Kidney (tissue), 14 donors: ENCODE results near the gene CHID1. TPM values are rescaled to one million over a fixed set of nuclear protein-coding genes. Genes with fewer than 3 reads are reported as not detected.

Experiments
- DNase-seq, 5 donors: peaks; one replicate each; pipeline ENCODE4 v3.0.0-alpha.2; 2013 to 2020
- FAIRE-seq: peaks from 2 replicates; lab custom pipeline; 2012; peaks lifted over from hg19 to GRCh38; lab: Jason Lieb, UNC
- H3K27ac ChIP-seq, 2 donors: one replicate each; pipeline ENCODE4 v1.7.0; 2013; ENCODE audit warnings: low read depth in 2 of 2, low read length in 2 of 2, inconsistent platforms in 1 of 2
- H3K27me3 ChIP-seq: one replicate; pipeline ENCODE4 v1.7.1; 2013; ENCODE audit warnings: low read length, inconsistent platforms; ENCODE audit not compliant: control insufficient read depth, insufficient read depth
- H3K36me3 ChIP-seq, 3 donors: one replicate each; pipeline versions ENCODE4 v1.7.0 to v1.7.1; 2013; ENCODE audit warnings: low read length in 3 of 3, control low read depth in 1 of 3, inconsistent platforms in 1 of 3; ENCODE audit not compliant: insufficient read depth in 3 of 3, control insufficient read depth in 2 of 3
- H3K4me1 ChIP-seq, 3 donors: one replicate each; pipeline versions ENCODE4 v1.7.0 to v1.7.1; 2013; ENCODE audit warnings: low read length in 3 of 3, inconsistent platforms in 1 of 3, low read depth in 1 of 3; ENCODE audit not compliant: control insufficient read depth in 2 of 3, insufficient read depth in 2 of 3
- H3K4me3 ChIP-seq, 3 donors: one replicate each; pipeline versions ENCODE4 v1.7.0 to v1.8.1; 2013; ENCODE audit warnings: low read length in 3 of 3, control low read depth in 1 of 3, inconsistent platforms in 1 of 3
- H3K9ac ChIP-seq, 3 donors: one replicate each; pipeline versions ENCODE4 v1.7.0 to v1.7.1; 2013; ENCODE audit warnings: low read length in 3 of 3, control low read depth in 1 of 3, inconsistent platforms in 1 of 3
- H3K9me3 ChIP-seq, 3 donors: one replicate each; pipeline versions ENCODE4 v1.7.0 to v1.7.1; 2013; ENCODE audit warnings: low read length in 3 of 3, control low read depth in 1 of 3, inconsistent platforms in 1 of 3; ENCODE audit not compliant: control insufficient read depth in 2 of 3, insufficient read depth in 1 of 3
- CTCF ChIP-seq: IDR thresholded peaks from 3 replicates; pipeline ENCODE4 v1.5.1; 2012; ENCODE audit warnings: mild to moderate bottlenecking, moderate library complexity, borderline replicate concordance; ENCODE audit not compliant: insufficient read depth; ENCODE audit errors: extremely low read depth
- intact Hi-C: fragments of 100-400 bp; cut with DNase I; formaldehyde crosslinking; loops from one replicate; pipeline ENCODE4 v1.11.1; 2022
- polyA plus RNA-seq: library from polyadenylated mRNA; stranded (reverse); fragments of 350-450 nt; fragmentation: Illumina TruSeq; extraction: RNeasy Lipid Tissue Mini Kit (QIAGEN cat#74804); gene quantifications from one replicate; pipeline ENCODE4 v1.2.3, GENCODE V29; 2014; ENCODE audit warnings: low read depth, low replicate concordance; ENCODE audit not compliant: insufficient read depth
- total RNA-seq: library from RNA; stranded (reverse); fragmentation: NEBNext Ultra II Directional; extraction: Animal tissue kit (Norgen Biotek cat#: 25700); gene quantifications from one replicate; pipeline ENCODE4 v1.2.1, GENCODE V29; 2021
- donor health status: control.
- donor health status: control.
- donor health status: control.
- donor health status: control.
- donor health status: control.
- donor health status: DM: yes; HTN: yes; CAD: no.
- donor health status: Normal renal cell carcinoma (clear cell type).

The CHID1 gene
- total and polyA plus RNA-seq, 2 donors from 2014 or later = 82.2 to 128 TPM

- Histone ChIP-seq H3K9ac (no peak overlapping the region), H3K27me3 (no peaks in the 10 kb centered on the region), H3K36me3 (no peaks in the 10 kb centered on the region), H3K9me3 (no peaks in the 10 kb centered on the region), H3K4me1 (peaks cover 0 to 6% (median 0%) of the 10 kb centered on the region in 3 donors), H3K27ac (no peak overlapping the region), H3K4me3 (no peak overlapping the region)
- TF ChIP-seq CTCF = no peak
- intact Hi-C loops = no loop called here
- DNase-seq (no peak), FAIRE-seq (no peak)
Measured at GRCh38 chr11:914747-915501, 4.3 kb upstream of the CHID1 start.

GRCh38 chr11:914204-914603 is 3.6 kb upstream of the CHID1 start:
- no peak overlapping the region for H3K9ac ChIP-seq
- H3K27me3 ChIP-seq = no peaks in the 10 kb centered on the region
- no peak for DNase-seq
- peaks cover 0 to 8% (median 0%) of the 10 kb centered on the region in 3 donors for H3K4me1 ChIP-seq
- intact Hi-C loops = no loop called here
- FAIRE-seq = no peak
- no peak for TF ChIP-seq CTCF
- H3K4me3 ChIP-seq = no peak overlapping the region
- no peaks in the 10 kb centered on the region for H3K36me3 ChIP-seq
- no peaks in the 10 kb centered on the region for H3K9me3 ChIP-seq
- no peak overlapping the region for H3K27ac ChIP-seq

GRCh38 chr11:913043-913442 is 2.4 kb upstream of the CHID1 start:
- Histone ChIP-seq H3K9ac (no peak overlapping the region), H3K4me1 (peaks cover 0 to 8% (median 0%) of the 10 kb centered on the region in 3 donors), H3K36me3 (no peaks in the 10 kb centered on the region), H3K27ac (no peak overlapping the region), H3K9me3 (no peaks in the 10 kb centered on the region), H3K4me3 (no peak overlapping the region), H3K27me3 (no peaks in the 10 kb centered on the region)
- DNase-seq = no peak
- no peak for FAIRE-seq
- no peak for TF ChIP-seq CTCF
- intact Hi-C loops = no loop called here

DNA sequence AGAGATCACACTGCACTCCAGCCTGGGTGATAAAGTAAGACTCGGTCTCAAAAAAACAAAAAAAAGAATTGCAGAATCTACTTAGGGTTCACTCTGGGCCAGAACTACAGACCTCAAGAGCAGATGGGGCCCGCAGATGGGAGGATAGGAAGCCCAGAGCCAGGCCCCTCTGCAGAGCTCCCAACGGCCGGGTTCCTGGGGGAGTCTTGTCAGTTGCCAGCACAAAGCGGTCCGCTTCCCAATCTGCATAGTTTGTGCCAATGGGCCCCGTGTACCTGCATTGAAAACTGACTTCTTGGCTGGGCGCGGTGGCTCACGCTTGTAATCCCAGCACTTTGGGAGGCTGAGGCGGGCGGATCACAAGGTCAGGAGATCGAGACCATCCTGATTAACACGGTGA is 1.7 kb upstream of the CHID1 start:
- Histone ChIP-seq H3K4me1 (peaks cover 0 to 8% (median 0%) of the 10 kb centered on the region in 3 donors), H3K27me3 (no peaks in the 10 kb centered on the region), H3K4me3 (no peak overlapping the region), H3K27ac (no peak overlapping the region), H3K9ac (no peak overlapping the region), H3K9me3 (no peaks in the 10 kb centered on the region), H3K36me3 (no peaks in the 10 kb centered on the region)
- TF ChIP-seq CTCF = no peak
- FAIRE-seq (no peak), DNase-seq (no peak)
- intact Hi-C loops = no loop called here
